ENCODE data around the gene MUSTN1.
A peak's percentile ranks its signal among the peaks of the same experiment; 100 is the strongest.

The MUSTN1 gene

DNA sequence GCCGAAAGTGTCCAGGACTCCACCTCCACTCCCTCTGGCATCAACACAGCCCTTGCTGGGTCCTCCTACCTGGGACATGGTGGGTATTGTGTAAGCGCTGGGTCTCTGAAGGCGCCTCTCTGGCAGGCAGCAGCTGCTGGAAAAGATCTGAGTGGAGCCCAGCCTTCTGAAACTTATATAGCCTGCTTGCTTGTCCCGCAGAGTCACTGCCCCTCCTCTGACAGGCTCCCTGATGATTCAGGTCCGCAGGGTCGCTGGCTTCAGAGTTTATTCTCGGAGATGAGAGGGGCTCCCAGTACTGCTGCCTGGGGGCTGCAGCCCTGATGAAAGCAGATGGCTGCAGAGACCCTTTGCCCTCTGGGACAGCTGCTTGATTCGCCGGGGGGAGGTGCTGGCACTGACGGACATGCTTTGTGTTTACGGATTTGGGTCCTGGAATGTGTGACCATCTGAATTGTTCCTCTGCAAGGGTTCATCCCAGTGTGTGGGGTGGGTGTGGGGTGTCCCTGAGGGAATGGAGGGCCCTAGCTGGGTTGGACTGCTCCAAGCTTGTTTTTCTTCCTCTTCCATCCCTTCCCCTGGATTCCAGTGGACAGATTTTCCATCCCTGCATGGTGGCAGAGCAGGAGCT is at the start of gene MUSTN1:
TSS of gene MUSTN1 (minus strand) at position 149 of the 631 bp plus-strand sequence. CDS start at position 78, 71 bp downstream.
- DNase-seq = no peak

DNA sequence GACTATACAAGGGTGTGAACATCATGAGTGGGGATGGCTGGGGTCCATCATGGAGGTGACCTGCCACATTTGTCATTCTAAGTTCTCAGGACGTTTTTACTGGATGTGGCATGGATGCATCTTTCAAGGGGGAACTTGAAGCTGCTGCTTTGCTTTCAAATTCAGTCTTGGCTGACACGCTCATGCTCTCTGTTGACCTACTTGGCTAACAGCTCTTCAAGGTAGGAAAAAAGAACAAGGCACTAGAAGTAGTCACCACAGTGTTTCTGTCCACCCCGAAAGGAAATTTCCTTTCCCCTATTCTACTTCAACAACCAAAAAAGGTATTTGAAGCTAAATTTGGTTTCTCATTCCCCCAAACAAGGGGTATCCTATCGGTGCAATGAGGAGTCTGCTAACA is 47.6 kb upstream of the MUSTN1 start:
- DNase-seq = no peak

DNA sequence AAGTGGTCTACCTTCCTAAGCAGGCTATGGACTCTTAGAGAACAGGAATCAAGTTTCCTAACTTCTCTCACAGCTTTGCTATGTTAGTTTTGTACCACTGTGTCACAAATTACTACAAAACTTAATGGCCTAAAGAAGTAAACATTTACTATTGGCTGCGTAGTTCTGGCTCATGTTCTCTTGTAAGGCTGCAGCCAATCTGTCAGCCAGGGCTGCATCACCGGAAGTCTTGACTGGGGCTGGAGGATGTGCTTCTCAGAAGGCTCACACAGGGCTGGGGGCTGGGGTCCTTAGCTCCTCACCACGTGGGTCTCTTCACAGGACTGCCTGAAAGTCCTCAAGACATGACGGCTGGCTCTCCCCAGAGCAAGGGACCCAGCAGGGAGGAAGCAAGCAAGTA is 47.1 kb upstream of the MUSTN1 start:
- DNase-seq = no peak

DNA sequence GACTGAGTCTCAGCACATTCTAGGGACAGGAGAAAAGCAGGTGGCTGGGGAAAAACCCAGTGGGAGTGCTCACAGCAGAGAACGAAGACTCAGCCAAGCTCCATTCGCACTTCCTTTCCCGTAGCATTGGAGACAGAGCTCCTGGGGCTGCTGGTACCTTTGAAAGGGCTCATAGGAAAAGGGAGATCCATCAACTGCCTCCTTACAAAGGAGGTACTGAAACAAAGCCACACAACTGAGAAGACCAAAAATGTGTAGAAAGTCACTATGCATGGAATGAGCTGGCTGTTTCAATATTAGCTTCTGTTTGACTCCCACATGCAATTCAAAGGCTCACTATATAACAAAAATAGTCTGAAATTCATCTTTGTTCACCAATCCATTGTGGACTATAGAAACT is 45.7 kb upstream of the MUSTN1 start:
- no peak for DNase-seq

DNA sequence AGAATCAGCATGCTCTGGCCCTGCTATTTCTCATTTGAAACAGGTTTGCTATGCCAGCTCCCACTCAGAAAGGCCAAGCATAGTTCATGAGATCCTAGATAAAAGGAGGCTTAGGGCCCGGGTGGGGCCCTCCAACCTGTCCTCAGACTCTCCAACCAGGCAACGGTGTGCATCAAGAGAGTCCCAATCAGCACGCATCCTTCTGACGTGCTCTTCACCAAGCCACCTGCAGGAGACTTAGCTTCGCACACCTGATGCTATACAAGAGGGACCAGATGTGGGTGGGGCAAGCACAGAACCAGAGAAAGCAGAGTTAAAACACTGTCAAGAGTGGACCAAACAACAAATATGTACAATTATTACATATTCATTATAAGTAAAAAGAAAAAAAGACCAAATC is 45.2 kb upstream of the MUSTN1 start:
- no peak for DNase-seq

DNA sequence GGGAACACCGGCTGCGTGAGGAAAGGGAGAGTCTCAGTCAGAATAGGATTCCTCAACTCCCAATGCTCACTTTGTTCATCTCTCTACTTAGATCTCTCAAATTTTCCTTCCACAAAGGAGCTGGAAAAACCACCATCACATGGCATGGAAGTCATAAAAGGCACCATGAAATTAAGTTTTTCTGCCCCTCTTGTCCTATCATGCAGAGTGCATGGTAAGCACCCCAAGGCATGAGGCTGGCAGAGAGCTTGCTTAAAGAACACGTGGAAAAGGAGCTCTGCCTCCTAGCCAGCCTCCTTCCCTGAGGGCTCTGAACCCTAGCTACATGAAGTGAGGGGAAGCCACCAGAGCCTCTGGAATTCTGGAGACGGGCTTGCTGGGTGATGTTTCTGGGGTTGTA is 44.8 kb upstream of the MUSTN1 start:
- no peak for DNase-seq

DNA sequence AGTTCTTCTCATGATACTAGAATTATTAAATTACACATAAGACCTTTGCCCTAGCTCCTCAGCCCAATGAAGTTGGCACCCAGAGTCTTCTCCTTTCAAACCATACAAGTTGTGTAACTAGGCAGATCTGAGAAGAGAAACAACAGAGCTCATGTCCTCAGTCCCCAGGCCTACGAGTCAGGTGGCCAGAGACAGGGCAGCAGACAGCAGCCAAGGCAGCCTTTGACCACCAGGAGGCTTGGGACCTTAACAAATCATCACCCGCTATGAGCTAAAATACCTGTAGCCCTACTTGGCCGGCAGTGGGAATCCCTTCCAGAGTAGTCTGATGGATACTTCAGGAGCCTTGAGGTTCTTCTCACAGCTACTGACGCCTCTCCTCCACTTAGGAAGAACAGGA is 44.3 kb upstream of the MUSTN1 start:
- no peak for DNase-seq

DNA sequence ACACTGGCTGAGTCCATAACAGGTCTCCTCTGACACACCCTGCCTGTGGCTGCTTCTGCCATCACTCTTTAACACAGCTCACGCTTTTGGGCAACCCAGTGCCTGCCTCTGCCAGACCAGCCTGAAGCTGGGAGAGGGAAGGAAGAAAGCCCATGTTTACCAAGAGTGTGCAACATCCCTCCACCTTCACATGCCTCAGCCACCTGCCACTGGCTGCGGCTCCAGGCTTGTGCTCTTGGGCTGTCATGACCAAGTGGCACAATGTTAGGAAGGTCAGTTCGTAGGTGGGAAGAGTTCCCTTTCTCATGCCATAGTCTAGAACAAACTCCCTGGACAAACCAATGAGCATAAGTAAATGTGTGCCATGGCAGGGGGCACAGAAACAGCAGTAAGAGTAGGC is 42.3 kb upstream of the MUSTN1 start:
- DNase-seq = no peak

DNA sequence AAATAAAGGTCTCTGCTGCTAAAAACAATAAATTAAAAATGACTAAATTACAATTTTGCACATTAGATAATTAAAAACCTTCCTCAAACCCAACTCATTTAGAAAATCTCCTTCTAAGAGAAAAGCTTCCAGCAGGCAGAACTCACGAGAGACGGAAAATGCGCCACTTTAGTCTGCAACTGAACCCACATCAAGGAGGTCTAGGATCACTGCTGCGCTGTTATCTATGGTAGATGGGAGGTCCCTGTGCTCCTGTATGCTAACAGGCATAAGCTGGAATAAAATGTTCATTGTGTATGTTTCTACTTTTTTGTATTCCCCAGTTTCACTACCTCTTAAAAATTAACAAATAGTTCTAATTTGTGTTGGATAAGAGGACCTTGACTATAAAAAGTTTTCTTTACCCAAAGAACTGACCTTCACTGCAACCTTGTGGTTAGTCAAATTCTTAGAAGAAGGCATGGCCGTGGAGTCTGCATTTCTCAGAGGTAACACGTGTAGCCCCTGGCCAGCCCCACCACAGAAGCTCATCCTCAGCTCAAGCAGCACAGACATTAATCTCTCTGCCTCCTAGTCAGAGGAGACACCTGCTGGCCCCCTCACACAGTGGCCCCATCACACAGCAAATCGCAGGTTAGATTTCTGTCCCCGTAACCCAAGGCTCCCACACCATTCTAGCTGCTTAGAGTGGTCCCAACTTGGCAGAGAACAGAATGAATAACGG is 40.2 kb upstream of the MUSTN1 start:
- no peak for DNase-seq

DNA sequence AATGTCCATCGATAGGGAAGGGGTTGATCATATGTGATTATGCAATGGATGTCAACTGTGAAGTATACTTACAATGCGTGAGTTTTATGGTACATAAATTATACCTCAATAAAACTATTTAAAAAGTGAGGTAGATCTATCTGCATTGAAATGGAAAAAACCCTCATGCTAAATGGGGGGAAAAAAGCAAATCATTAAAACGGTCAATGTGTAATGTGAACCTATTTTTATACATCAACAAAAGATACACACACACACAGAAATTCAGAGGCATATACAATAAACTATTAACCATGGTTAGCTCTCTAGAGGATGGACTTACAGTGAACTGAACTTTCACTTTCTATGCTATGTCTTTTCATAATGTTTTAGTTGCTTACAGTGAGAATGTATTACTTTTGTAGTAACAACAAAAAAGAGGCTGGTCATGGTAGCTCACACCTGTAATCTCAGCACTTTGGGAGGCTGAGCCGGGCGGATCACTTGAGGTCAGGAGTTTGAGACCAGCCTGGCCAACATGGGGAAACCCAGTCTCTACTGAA is 39.4 kb upstream of the MUSTN1 start:
- no peak for DNase-seq

DNA sequence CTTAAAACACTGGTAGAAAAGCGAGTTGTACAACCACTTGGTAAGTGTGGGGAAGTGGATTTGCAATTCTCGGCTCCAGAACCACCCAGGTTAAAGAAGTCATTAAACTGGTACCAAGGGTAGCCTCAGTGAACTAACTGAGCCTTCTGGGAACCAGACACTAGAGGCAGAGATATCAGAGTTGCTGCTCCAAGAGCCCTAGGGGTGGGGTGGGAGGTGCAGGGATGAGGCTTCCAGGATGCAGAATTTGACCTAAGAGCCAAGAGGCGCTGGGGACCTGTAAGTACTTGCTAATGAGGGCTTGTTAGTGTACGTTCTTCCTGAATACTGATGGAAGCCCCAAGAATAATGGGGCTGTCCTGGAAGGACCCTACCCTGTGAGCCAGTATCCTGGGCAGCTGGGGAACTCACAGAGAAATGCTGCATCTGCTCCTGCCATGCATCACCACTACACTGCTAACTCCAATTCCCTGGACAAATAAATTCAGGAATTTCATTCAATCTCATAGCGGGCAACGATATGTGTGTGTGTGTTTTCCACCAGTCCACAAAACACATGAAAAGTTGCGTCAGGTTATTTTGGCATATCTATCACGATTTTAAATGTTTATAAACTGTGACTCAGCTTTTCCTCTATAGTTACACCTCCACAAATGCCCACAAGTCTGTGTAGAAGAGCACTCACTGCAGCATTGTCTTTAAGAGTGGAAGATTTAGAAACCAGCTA is 38.8 kb upstream of the MUSTN1 start:
- peak in 5 of 51 donors; percentile 16 to 28 (median 25) for DNase-seq

DNA sequence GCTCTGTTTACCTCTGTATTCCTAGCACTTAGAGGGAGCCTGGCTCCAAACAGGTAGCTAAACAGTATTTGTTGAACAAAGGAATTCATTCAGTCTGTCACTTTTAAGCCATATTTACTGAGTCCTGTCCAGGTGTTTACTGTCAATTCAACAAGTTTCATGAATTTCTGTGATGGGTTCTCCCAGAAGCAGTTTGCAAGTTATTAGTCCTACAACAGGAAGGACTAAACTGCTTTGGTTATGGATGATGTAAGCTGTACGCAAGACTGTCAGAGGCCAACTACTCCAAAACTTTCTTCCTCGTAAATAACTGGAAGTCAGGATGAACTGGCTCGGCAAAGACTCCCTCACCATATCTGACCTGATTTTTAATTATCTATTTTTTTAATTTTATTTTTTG is 37.4 kb upstream of the MUSTN1 start:
- DNase-seq = no peak

DNA sequence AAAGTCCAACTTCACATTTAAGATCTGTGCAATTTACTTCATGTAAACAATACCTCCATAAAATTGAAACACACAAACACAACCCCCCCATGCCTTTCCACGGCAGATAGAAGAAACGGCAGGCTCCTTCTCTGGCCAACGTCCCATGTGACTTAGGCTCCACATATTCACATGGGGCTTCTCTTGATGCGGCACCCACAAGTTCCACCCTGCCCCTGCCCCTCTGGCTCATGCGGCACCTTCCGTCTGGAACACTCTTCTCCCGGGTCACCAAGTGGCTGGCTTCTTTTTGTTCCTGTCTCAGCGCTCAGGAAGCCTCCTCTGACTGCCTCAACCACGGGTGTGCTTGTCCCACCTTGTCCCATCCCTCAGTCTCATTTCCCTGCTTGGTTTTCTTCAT is 36.9 kb upstream of the MUSTN1 start:
- DNase-seq = no peak

DNA sequence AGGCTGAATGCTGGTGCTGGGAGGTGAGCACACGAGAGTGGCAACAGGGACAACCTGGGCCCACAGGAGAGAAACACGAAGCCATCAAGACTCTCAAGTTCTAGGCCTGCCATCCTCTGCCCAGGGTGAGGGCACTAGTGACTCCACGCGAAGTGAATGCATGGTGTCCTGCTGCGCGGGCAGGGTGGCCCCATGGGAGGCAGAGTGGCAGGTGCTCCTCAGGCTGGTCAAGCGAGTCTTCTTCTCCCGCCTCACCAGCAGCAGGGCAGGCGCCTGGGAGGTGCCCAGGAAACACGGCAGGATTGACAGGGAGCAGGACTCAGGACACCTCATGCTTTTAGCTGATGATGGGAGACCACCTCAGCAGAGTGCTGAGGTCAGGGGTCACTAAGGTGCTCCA is 35.7 kb upstream of the MUSTN1 start:
- no peak for DNase-seq

DNA sequence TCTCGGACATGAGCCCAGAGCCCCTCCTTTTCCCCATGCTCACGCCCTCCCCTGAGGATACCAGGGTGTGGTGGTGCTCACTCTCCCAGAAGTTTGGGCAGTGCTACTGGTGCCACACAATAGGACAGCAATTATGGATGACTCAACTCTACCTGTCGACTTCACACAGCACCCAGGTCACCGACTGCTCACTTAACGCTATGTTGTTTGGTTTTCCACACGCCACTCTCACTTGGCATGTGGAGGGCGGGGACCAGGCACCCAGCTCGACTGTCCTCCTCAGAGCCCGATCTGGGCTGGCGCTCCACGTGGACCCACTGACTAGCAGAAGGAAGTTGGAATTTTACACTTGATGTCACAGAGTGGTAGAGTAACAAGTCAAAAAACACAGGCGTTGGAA is 31.6 kb upstream of the MUSTN1 start:
- no peak for DNase-seq

DNA sequence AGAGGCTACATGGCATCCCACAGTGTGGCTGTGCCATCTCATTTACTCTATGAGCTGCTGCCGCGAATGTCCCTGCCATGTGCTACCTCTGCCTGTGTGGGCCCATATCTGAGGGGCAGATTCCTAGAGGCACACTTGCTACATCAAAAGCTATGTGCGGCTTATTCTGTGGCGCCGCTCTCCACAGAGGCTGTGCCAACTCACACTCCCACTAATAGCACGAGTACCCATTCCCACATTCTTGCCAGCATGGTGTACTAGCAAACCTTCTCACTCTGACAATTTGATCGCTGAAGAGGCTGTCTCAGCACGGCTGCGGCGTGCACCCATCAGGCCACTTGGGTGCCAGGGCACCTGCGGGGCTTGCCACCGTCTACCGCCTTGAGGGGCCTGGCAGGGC is 31.2 kb upstream of the MUSTN1 start:
- DNase-seq = peak in 1 of 51 donors; percentile 35

DNA sequence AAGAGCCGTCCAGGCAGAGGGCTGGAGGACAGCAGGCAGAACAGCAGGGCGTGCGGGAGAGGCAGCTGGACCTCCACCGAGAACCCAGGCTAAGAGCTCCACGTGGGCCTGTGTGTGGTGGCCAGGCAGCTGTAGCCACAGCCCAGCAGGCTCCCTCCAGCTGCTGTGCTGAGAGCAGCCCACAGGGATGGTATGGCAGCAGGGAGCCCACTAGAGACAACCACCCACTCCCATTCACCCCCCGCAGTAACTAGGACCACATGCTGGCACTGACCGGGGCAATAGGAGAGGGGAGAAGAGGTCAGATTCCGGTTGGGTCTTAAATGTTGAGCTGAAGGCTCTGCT is 25.6 kb upstream of the MUSTN1 start:
- no peak for DNase-seq

DNA sequence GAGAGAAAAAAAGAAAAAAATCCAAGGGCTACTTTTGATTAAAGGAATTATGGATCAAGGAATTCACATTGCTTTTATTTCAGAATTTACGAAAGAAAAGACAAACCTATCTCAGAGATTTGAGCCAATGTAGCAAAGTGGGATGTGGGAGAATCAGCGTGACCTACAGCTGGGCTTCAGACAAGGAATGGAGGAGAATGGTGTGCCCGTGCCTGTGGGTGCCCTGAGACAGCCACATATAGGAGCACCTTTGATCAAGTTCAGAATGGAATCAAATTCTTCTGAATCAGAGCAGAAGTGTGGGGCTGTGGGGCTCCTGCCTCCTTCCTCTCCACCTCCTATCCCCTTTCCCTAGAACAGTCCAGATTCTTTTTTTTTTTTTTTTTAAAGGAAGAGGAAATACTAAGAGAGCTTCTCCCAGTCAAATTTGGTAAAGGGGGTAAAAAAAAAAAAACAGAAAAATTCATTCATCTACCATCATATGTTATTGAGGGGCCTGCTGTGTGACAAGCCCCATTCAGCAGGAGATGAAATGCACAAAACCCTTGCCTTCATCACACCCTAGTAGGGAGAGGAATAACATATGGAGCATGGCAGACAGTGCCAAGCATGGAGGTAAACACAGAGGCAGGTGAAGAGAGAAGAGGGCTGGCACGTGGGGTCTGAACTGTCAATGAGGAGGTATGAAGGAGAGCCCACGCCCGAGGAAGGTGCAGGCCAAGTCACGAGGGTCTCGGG is 25.0 kb upstream of the MUSTN1 start:
- no peak for DNase-seq

DNA sequence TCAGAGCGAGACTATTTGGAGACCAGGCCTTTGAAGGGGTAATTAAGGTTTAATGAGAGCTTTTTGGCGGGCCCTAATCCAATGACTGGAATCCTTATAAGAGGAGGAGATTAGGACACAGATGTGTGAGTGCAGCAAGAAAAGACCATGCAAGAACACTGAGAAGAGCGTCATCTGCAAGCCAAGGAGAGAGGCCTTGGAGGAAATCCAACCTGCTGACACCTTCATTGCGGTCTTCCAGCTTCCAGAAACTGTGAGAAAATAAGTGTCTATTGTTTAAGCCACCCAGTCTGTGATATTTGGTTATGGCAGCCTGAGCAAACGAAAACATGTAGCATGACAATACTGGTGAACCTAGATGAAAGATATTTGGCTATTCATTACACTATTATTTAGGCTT is 23.0 kb upstream of the MUSTN1 start:
- DNase-seq = no peak

DNA sequence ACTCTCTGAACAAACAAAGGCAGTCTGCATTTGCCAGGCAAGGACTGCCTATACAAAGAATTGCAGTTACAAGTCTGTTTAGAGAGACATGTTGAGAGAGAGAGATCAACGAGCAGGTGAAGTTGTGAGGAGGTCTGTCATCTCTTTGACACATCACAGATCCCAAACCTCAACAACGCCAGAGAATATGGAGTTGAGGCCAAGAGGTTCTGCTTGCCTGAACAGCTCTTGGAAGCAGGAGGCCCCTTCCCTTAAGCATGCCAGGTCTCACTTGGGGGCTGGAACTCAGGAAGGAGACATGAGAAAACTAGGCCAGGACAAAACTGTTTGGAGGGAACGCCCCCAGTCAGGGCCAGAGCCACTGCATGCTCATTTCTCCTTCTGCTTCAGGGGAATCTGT is 22.3 kb upstream of the MUSTN1 start:
- DNase-seq = no peak

DNA sequence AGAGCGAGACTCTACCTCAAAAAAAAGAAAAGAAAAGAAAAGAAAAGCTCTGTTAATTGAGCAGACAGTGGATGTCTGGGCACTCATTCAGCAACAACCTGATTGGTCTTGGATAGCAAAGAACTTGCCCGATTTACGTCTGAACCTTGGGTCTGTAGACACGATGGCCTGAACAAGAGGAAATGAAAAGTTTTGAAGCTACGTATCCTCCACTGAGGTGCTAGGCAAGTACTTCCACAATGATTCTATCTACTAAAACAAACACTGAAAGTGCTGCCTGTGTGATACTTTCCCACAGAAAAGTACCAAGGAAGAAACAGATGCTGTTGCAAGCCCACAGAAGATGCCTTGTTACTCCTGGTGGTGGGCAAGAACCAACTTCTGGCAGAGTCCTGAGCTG is 21.8 kb upstream of the MUSTN1 start:
- no peak for DNase-seq

DNA sequence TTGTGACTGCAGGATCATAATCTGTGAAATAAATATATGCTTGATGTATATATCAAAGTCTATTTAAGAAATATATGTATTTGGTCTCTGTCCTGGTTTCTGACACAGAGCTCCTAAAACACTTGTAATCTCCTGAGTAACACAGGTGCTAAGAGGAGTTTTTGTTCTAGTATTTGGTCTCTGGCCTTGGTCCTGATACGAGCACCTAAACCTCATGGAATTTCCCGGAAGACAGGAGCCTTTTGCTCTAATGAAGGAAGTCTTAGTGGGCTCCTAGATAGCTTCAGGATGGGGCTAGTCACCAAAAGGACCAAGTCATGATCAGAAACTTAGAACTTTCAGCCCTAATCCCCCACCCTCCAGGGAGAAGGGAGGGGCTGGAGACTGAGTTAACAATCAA is 19.2 kb upstream of the MUSTN1 start:
- DNase-seq = no peak

Data from hypothalamus (tissue), 51 donors.